ENCODE data around the gene VASP.

- TF ChIP-seq, protein P1, sequence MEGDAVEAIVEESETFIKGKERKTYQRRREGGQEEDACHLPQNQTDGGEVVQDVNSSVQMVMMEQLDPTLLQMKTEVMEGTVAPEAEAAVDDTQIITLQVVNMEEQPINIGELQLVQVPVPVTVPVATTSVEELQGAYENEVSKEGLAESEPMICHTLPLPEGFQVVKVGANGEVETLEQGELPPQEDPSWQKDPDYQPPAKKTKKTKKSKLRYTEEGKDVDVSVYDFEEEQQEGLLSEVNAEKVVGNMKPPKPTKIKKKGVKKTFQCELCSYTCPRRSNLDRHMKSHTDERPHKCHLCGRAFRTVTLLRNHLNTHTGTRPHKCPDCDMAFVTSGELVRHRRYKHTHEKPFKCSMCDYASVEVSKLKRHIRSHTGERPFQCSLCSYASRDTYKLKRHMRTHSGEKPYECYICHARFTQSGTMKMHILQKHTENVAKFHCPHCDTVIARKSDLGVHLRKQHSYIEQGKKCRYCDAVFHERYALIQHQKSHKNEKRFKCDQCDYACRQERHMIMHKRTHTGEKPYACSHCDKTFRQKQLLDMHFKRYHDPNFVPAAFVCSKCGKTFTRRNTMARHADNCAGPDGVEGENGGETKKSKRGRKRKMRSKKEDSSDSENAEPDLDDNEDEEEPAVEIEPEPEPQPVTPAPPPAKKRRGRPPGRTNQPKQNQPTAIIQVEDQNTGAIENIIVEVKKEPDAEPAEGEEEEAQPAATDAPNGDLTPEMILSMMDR (IDR thresholded peaks at IDR 0.05), result no peak
- TF ChIP-seq POLR2A (IDR thresholded peaks at IDR 0.05), result no peak
Observed at GRCh38 chr19:45517238-45517637, 10.0 kb downstream of the VASP start.

Data from heart left ventricle (tissue), 13 donors.